Stimulated activated CD8-positive, alpha-beta memory T cell treated with anti-CD3 and anti-CD28 coated beads, Interleukin-12 subunit alpha, Interleukin-12 subunit beta, amount 100 ng/mL, for 4 hours (primary cell): ENCODE data around the gene GALNS.
A peak's percentile ranks its signal among the peaks of the same experiment; 100 is the strongest.
"Not testable (repeated sequence)": the region's sequence is repeated elsewhere in the genome, so short reads cannot be mapped to it uniquely, and the experiment has no call there.

Source experiments
- DNase-seq: peaks from one replicate; pipeline ENCODE4 v3.0.0-alpha.2; 2020; ENCODE audit warnings: low read depth

GALNS gene

GRCh38 chr16:88804552-88805339, 52.0 kb downstream of the GALNS start:
- no peak for DNase-seq

- DNase-seq = no peak
Observed at GRCh38 chr16:88804173-88804551, 52.6 kb downstream of the GALNS start.

- DNase-seq = peak; percentile 80
Observed at GRCh38 chr16:88803264-88803987, 53.3 kb downstream of the GALNS start, which contains the start of gene CDT1. Gene CDT1, plus strand, starts transcription at chr16:88803789. Its CDS starts 43 bp downstream, at chr16:88803832.

- no peak for DNase-seq
Observed at GRCh38 chr16:88800277-88800592, 56.5 kb downstream of the GALNS start.

- DNase-seq = no peak
Observed at GRCh38 chr16:88799569-88800276, 57.0 kb downstream of the GALNS start.

GRCh38 chr16:88798772-88799455, 57.8 kb downstream of the GALNS start:
- DNase-seq = no peak

GRCh38 chr16:88798073-88798472, 58.7 kb downstream of the GALNS start:
- no peak for DNase-seq

GRCh38 chr16:88796278-88796677, 60.5 kb downstream of the GALNS start:
- no peak for DNase-seq

GRCh38 chr16:88793251-88793954, 63.3 kb downstream of the GALNS start:
- DNase-seq = no peak

- DNase-seq = no peak
Observed at GRCh38 chr16:88792668-88793250, 64.0 kb downstream of the GALNS start.

- no peak for DNase-seq
Observed at GRCh38 chr16:88792078-88792550, 64.6 kb downstream of the GALNS start.

- DNase-seq = no peak
Observed at GRCh38 chr16:88790312-88791211, 66.2 kb downstream of the GALNS start.

GRCh38 chr16:88789594-88789993, 67.2 kb downstream of the GALNS start:
- DNase-seq = no peak

- DNase-seq = not testable (repeated sequence)
Observed at GRCh38 chr16:88788749-88789148, 68.0 kb downstream of the GALNS start.

- no peak for DNase-seq
Observed at GRCh38 chr16:88787579-88788314, 69.0 kb downstream of the GALNS start.

- peak; percentile 75 for DNase-seq
Observed at GRCh38 chr16:88785106-88785924, 71.4 kb downstream of the GALNS start, which contains the start of gene PIEZO1. Gene PIEZO1, minus strand, starts transcription at chr16:88785220. Its CDS starts 256 bp downstream, at chr16:88784964.

- DNase-seq = no peak
Observed at GRCh38 chr16:88784856-88785105, 72.0 kb downstream of the GALNS start.

GRCh38 chr16:88784074-88784855, 72.5 kb downstream of the GALNS start:
- no peak for DNase-seq
